IMR-90 (cell line): ENCODE results near the gene RAB23. TPM values are rescaled to one million over a fixed set of nuclear protein-coding genes. Genes with fewer than 3 reads are reported as not detected.

Experiments used
- ATAC-seq: fragments of 200-7000 bp; cut with Tn5 transposase; 2 replicates; pipeline ENCODE4 v1.9.1; 2020; ENCODE audit warnings: low read depth, mild to moderate bottlenecking, moderate library complexity
- BruUV-seq: library from RNA; stranded (reverse); fragments of 400-500 nt; replicated peaks from 2 replicates; lab custom pipeline; 2021; lab: Mats Ljungman, UMichigan
- CTCF ChIA-PET: fragments of 300-600 bp; formaldehyde crosslinking; extraction: SDS; loops from one replicate; lab custom pipeline; 2021; ENCODE audit warnings: antibody characterized with exemption; lab: Yijun Ruan, JAX
- POLR2A ChIA-PET: fragments of 300-600 bp; sonication (Branson Sonifier 250); formaldehyde crosslinking; loops from one replicate; lab custom pipeline; 2022; ENCODE audit warnings: antibody characterized with exemption; ENCODE audit not compliant: unreplicated experiment; lab: Charles Lee
- DNase-seq: peaks from one replicate; pipeline ENCODE4 v3.0.0; 2013
- H2AFZ ChIP-seq: replicated peaks from 2 replicates; pipeline ENCODE3; 2013; ENCODE audit warnings: low read length, mild to moderate bottlenecking; ENCODE audit not compliant: poor library complexity
- H2AK5ac ChIP-seq: 2 replicates; pipeline ENCODE4 v1.6.1; 2013; ENCODE audit warnings: low read depth, low read length, inconsistent platforms
- H2AK9ac ChIP-seq: replicated peaks from 2 replicates; pipeline ENCODE3; 2013; ENCODE audit warnings: mild to moderate bottlenecking, low read depth, low read length, moderate library complexity; ENCODE audit not compliant: poor library complexity
- H2BK120ac ChIP-seq: 2 replicates; pipeline ENCODE4 v1.6.1; 2013; ENCODE audit warnings: low read depth, low read length, inconsistent platforms
- H2BK15ac ChIP-seq: 3 replicates; pipeline ENCODE4 v1.6.1; 2013; ENCODE audit warnings: low read depth, low read length, inconsistent platforms
- H2BK20ac ChIP-seq: 2 replicates; pipeline ENCODE4 v1.6.1; 2013; ENCODE audit warnings: low read depth, mild to moderate bottlenecking, inconsistent platforms, low read length, moderate library complexity
- H2BK5ac ChIP-seq: 2 replicates; pipeline ENCODE4 v1.6.1; 2013; ENCODE audit warnings: mild to moderate bottlenecking, low read depth, low read length, inconsistent platforms; ENCODE audit not compliant: poor library complexity, severe bottlenecking
- H3K14ac ChIP-seq: replicated peaks from 2 replicates; pipeline ENCODE4 v1.6.1; 2013; ENCODE audit warnings: low read depth, low read length, inconsistent platforms
- H3K18ac ChIP-seq: 2 replicates; pipeline ENCODE4 v1.6.1; 2013; ENCODE audit warnings: low read depth, low read length, control low read depth
- H3K23ac ChIP-seq: 2 replicates; pipeline ENCODE4 v1.6.1; 2013; ENCODE audit warnings: low read depth, low read length, inconsistent platforms
- H3K27ac ChIP-seq: 2 replicates; pipeline ENCODE4 v1.5.1; 2013; ENCODE audit warnings: mild to moderate bottlenecking, control low read depth, low read length; ENCODE audit not compliant: insufficient read depth
- H3K27me3 ChIP-seq: 2 replicates; pipeline ENCODE4 v1.6.1; 2013; ENCODE audit warnings: low read length; ENCODE audit not compliant: control insufficient read depth, insufficient read depth
- H3K36me3 ChIP-seq: 2 replicates; pipeline ENCODE4 v1.6.1; 2013; ENCODE audit warnings: low read length, mixed read lengths; ENCODE audit not compliant: control insufficient read depth, insufficient read depth
- H3K4ac ChIP-seq: 2 replicates; pipeline ENCODE4 v1.6.1; 2013; ENCODE audit warnings: low read depth, low read length, inconsistent platforms
- H3K4me1 ChIP-seq: 2 replicates; pipeline ENCODE4 v1.6.1; 2013; ENCODE audit warnings: low read length, mixed read lengths; ENCODE audit not compliant: control insufficient read depth, insufficient read depth
- H3K4me2 ChIP-seq: 2 replicates; pipeline ENCODE4 v1.6.1; 2013; ENCODE audit warnings: low read depth, mild to moderate bottlenecking, control low read depth, low read length, moderate library complexity
- H3K4me3 ChIP-seq: 2 replicates; pipeline ENCODE4 v1.5.1; 2013; ENCODE audit warnings: low read depth, mild to moderate bottlenecking, control low read depth, low read length, moderate library complexity; ENCODE audit not compliant: insufficient read depth
- H3K56ac ChIP-seq: 2 replicates; pipeline ENCODE4 v1.6.1; 2013; ENCODE audit warnings: low read length, inconsistent platforms; ENCODE audit not compliant: insufficient read depth; ENCODE audit errors: extremely low read depth
- H3K79me1 ChIP-seq, 2 experiments: 2 replicates each; pipeline ENCODE4 v1.6.1; 2013; ENCODE audit warnings: low read length in 2 of 2, inconsistent platforms in 1 of 2, low read depth in 1 of 2
- H3K9ac ChIP-seq: 2 replicates; pipeline ENCODE4 v1.6.1; 2013; ENCODE audit warnings: low read depth, low read length, control low read depth
- H3K9me1 ChIP-seq: 2 replicates; pipeline ENCODE4 v1.6.1; 2013; ENCODE audit warnings: low read length, inconsistent platforms; ENCODE audit not compliant: insufficient read depth
- H3K9me3 ChIP-seq: 2 replicates; pipeline ENCODE4 v1.6.1; 2013; ENCODE audit warnings: low read length; ENCODE audit not compliant: control insufficient read depth, insufficient read depth
- H4K20me1 ChIP-seq: 2 replicates; pipeline ENCODE4 v1.6.1; 2013; ENCODE audit warnings: low read length, inconsistent platforms; ENCODE audit not compliant: insufficient read depth
- H4K5ac ChIP-seq: 2 replicates; pipeline ENCODE4 v1.6.1; 2013; ENCODE audit warnings: mild to moderate bottlenecking, low read depth, low read length, control low read depth
- H4K8ac ChIP-seq, 2 experiments: 2 replicates each; pipeline ENCODE4 v1.6.1; 2013; ENCODE audit warnings: low read depth in 2 of 2, low read length in 2 of 2, control low read depth in 1 of 2, inconsistent platforms in 1 of 2
- H4K91ac ChIP-seq: 2 replicates; pipeline ENCODE4 v1.6.1; 2013; ENCODE audit warnings: low read depth, low read length, inconsistent platforms; ENCODE audit not compliant: insufficient read depth
- BHLHE40 ChIP-seq: fragments of 150-350 bp; IDR thresholded peaks from 2 replicates; pipeline ENCODE4 v1.6.1; 2016; ENCODE audit warnings: mild to moderate bottlenecking, low read depth, low read length
- CEBPB ChIP-seq: IDR thresholded peaks from 2 replicates; pipeline ENCODE4 v1.6.1; 2012; ENCODE audit warnings: low read depth, low read length, improper control_type of control experiment
- CHD1 ChIP-seq: IDR thresholded peaks from 2 replicates; pipeline ENCODE4 v1.6.1; 2012; ENCODE audit warnings: low read depth, low read length, improper control_type of control experiment
- CTCF ChIP-seq: conservative IDR thresholded peaks from 2 replicates; pipeline ENCODE4 v1.5.1; 2012; ENCODE audit warnings: mild to moderate bottlenecking, low read depth, low read length, improper control_type of control experiment
- ELK1 ChIP-seq: fragments of 150-350 bp; IDR thresholded peaks from 2 replicates; pipeline ENCODE4 v1.6.1; 2016; ENCODE audit warnings: low read depth, mild to moderate bottlenecking, low read length, moderate library complexity, borderline replicate concordance
- FOS ChIP-seq: fragments of 150-350 bp; IDR thresholded peaks from 2 replicates; pipeline ENCODE4 v1.6.1; 2016; ENCODE audit warnings: low read depth, low read length
- MAFK ChIP-seq: IDR thresholded peaks from 2 replicates; pipeline ENCODE4 v1.6.1; 2012; ENCODE audit warnings: low read depth, low read length, improper control_type of control experiment
- MAZ ChIP-seq: IDR thresholded peaks from 2 replicates; pipeline ENCODE4 v1.6.1; 2012; ENCODE audit warnings: low read depth, mild to moderate bottlenecking, low read length, improper control_type of control experiment, moderate library complexity, borderline replicate concordance
- MXI1 ChIP-seq: IDR thresholded peaks from 2 replicates; pipeline ENCODE4 v1.6.1; 2012; ENCODE audit warnings: low read depth, mild to moderate bottlenecking, low read length, moderate library complexity, borderline replicate concordance
- POLR2A ChIP-seq: IDR thresholded peaks from 2 replicates; pipeline ENCODE4 v1.6.1; 2012; ENCODE audit warnings: mild to moderate bottlenecking, low read depth, low read length
- RAD21 ChIP-seq: IDR thresholded peaks from 2 replicates; pipeline ENCODE4 v1.6.1; 2012; ENCODE audit warnings: low read length, improper control_type of control experiment
- RCOR1 ChIP-seq: IDR thresholded peaks from 2 replicates; pipeline ENCODE4 v1.6.1; 2012; ENCODE audit warnings: mild to moderate bottlenecking, low read length, improper control_type of control experiment; ENCODE audit not compliant: insufficient replicate concordance
- SMC3 ChIP-seq: fragments of 150-350 bp; IDR thresholded peaks from 2 replicates; pipeline ENCODE4 v1.6.1; 2016; ENCODE audit warnings: low read depth, mild to moderate bottlenecking, antibody characterized with exemption, low read length, moderate library complexity
- USF2 ChIP-seq: fragments of 150-350 bp; IDR thresholded peaks from 2 replicates; pipeline ENCODE4 v1.6.1; 2017; ENCODE audit warnings: mild to moderate bottlenecking, antibody characterized with exemption, low read length, low read depth
- WGBS, 2 experiments: methylation state at CpG; one replicate each; pipeline versions ENCODE4 v1.1.5 to v1.1.7; 2013; ENCODE audit warnings: missing lambda C conversion rate in 2 of 2; ENCODE audit not compliant: insufficient read length in 1 of 2; ENCODE audit errors: extremely low coverage in 2 of 2; 5-methylcytosine and 5-hydroxymethylcytosine counted together
- dilution Hi-C: fragments of 300-500 bp; cut with HindIII; formaldehyde crosslinking; loops from one replicate; pipeline ENCODE4 v1.14.3; 2018; ENCODE audit warnings: low sequenced_read_pairs; ENCODE audit not compliant: unreplicated experiment
- in situ Hi-C: fragments of 300-500 bp; cut with MboI; formaldehyde crosslinking; loops from 3 replicates; pipeline ENCODE4 v1.14.3; 2019; ENCODE audit warnings: low sequenced_read_pairs, inconsistent platforms, mixed read lengths
- intact Hi-C: fragments of 100-400 bp; cut with micrococcal nuclease; formaldehyde crosslinking; loops from 2 replicates; pipeline ENCODE4 v1.10.0; 2022
- polyA plus RNA-seq, 3 experiments: library from polyadenylated mRNA; depleted of rRNA; stranded (reverse); fragments of >200 nt; gene quantifications; 2 replicates each; pipeline ENCODE4 v1.2.3, GENCODE V29; 2012; ENCODE audit warnings: low replicate concordance in 1 of 3
- total RNA-seq: library from RNA; depleted of rRNA; stranded (reverse); fragments of >200 nt; gene quantifications from 2 replicates; pipeline ENCODE4 v1.2.3, GENCODE V29; 2012

The RAB23 gene
- total and polyA plus RNA-seq, 2 of the 4 experiments (the other 2 are of a cell fraction) = 10.8 to 13.3 TPM

- Histone ChIP-seq H2BK15ac (peak overlapping the region; percentile 99), H2AFZ (peak overlapping the region; percentile 72), H3K36me3 (no peaks in the 10 kb centered on the region), H3K18ac (peak overlapping the region; percentile 99), H3K4me2 (peak overlapping the region; percentile 64; the same call in 1 of the 2 replicates), H3K4ac (peak overlapping the region; percentile 98), H2AK9ac (no peak overlapping the region), H3K9me3 (no peaks in the 10 kb centered on the region), H4K91ac (peak overlapping the region; percentile 97), H3K23ac (peak overlapping the region; percentile 69; the same call in 1 of the 2 replicates), H3K14ac (peak overlapping the region; percentile 89), H3K4me3 (no peak overlapping the region), H3K79me1 (peaks cover 8 to 40% of the 10 kb centered on the region in 2 experiments; a peak in 3 of 4 replicates), H3K56ac (peak overlapping the region; percentile 83), H3K27me3 (no peaks in the 10 kb centered on the region), H2BK120ac (peak overlapping the region; percentile 94), H4K5ac (peak overlapping the region; percentile 94), H2BK5ac (peak overlapping the region; percentile 98), H2BK20ac (peak overlapping the region; percentile 96), H4K20me1 (no peaks in the 10 kb centered on the region), H3K9me1 (peaks cover 16% of the 10 kb centered on the region), H3K9ac (peak overlapping the region; percentile 86), H3K27ac (peak overlapping the region; percentile 100), H4K8ac (peak overlapping the region; percentile 75 to 97), H2AK5ac (peak overlapping the region; percentile 73), H3K4me1 (peaks cover 31% of the 10 kb centered on the region)
- no TSS peak for BruUV-seq
- intact Hi-C loops = no loop called here
- POLR2A ChIA-PET = interaction anchor here (0.6 kb wide), 1 partner anchor 56 kb away, joined by 3 read pairs; no protein-coding TSS in a partner anchor
- 100% methylated on average over 3 of the region's 10 CpGs; no CpG with 5 or more reads in 1 of the 2 experiments for WGBS, 2 experiments
- dilution Hi-C loops = no loop called here
- in situ Hi-C loops = no loop called here
- peak; percentile 84 for DNase-seq
- no peak for TF ChIP-seq MAFK
- TF ChIP-seq CHD1 = no peak
- TF ChIP-seq BHLHE40 = no peak
- TF ChIP-seq MAZ = no peak
- TF ChIP-seq RAD21 = no peak
- TF ChIP-seq SMC3 = no peak
- no peak for TF ChIP-seq CTCF
- TF ChIP-seq RCOR1 = no peak
- TF ChIP-seq POLR2A = no peak
- no peak for TF ChIP-seq MXI1
- no peak for TF ChIP-seq CEBPB
- TF ChIP-seq USF2 = no peak
- TF ChIP-seq ELK1 = no peak
- TF ChIP-seq FOS = no peak
- peak; percentile 76 for ATAC-seq
- CTCF ChIA-PET = no interaction called here
Observed at GRCh38 chr6:57257911-57258541, 35.9 kb upstream of the RAB23 start.
